Measurements from ENCODE around the gene CCDC149.

CCDC149 gene

GRCh38 chr4:24808261-24808660, 104.6 kb downstream of the CCDC149 start:
- TF ChIP-seq, protein P1, sequence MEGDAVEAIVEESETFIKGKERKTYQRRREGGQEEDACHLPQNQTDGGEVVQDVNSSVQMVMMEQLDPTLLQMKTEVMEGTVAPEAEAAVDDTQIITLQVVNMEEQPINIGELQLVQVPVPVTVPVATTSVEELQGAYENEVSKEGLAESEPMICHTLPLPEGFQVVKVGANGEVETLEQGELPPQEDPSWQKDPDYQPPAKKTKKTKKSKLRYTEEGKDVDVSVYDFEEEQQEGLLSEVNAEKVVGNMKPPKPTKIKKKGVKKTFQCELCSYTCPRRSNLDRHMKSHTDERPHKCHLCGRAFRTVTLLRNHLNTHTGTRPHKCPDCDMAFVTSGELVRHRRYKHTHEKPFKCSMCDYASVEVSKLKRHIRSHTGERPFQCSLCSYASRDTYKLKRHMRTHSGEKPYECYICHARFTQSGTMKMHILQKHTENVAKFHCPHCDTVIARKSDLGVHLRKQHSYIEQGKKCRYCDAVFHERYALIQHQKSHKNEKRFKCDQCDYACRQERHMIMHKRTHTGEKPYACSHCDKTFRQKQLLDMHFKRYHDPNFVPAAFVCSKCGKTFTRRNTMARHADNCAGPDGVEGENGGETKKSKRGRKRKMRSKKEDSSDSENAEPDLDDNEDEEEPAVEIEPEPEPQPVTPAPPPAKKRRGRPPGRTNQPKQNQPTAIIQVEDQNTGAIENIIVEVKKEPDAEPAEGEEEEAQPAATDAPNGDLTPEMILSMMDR (IDR thresholded peaks at IDR 0.05) = no peak

DNA sequence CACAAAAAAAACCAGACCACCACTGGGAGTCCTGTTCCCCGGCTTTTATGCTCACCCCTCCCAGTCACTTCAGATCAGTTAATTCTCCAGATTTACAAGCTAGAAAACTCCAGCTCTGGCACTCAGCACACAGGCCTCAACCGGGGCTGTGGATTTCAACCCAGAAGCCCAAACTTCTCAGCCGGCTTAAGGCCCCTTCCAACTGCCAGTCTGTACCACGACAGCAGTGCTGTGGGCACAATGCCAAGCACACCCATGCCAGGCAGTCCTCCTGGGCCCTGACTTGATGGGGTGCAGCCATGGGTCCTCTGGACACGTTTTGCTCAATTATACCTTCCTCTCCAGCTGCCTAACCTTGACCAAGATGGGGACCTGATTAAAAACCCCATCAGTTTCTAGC, 105.2 kb downstream of the CCDC149 start:
- Histone ChIP-seq H3K4me3 (no peak overlapping the region), H3K27ac (peak overlapping the region; percentile 13 to 83)
- no peak for DNase-seq (ENCODE audit: low spot score)
- TF ChIP-seq, protein P1 (IDR thresholded peaks at IDR 0.05) = no peak

More at GRCh38 chr4:24808261-24808660, 104.6 kb downstream of the CCDC149 start:
- H3K4me3 ChIP-seq = no peak overlapping the region
- no peak for DNase-seq (ENCODE audit: low spot score)
- H3K27ac ChIP-seq = peak overlapping the region in 1 of 2 donors; percentile 83

DNA sequence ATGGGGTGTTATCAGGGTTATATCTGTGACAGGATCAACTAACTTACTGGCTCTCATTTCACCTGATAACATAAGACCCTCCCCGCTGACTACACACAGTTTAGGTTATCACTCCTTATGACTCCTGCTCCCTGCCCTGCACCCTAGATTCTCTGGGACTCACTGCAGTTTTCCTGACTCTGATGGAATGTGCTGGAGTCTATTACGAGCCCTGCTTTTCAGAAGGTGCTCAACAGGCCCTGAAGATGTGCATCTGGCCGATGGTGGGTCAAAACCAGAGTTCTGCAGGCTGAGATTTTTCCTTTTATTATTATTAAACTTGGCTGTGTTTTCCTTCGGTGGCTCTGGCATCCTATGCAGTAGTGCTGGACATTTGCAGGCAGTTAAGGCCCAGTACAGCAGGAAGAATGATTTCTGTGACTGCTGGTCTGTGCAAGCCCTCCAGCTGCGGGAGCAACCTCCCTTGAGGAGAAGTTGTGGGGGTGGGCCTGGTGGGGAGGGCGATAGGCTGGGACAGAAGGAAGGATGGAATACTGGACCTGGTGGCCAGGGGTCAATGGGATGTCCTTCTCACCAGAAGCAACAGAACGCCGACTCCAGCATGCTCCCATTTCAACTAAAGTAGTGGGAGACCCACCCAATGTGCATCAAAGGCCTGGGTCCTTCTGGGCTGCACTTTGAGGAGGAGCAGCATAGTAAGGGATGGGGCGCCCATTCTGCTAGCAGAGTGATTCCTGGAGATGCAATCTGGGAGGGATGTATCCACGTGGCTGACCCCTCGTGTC, 106.4 kb downstream of the CCDC149 start:
- DNase-seq (ENCODE audit: low spot score) = no peak
- TF ChIP-seq, protein P1 (IDR thresholded peaks at IDR 0.05) = no peak
- Histone ChIP-seq H3K4me3 (no peak overlapping the region), H3K27ac (peak overlapping the region in 1 of 2 donors; percentile 3)

- Histone ChIP-seq H3K4me3 (no peak overlapping the region), H3K27ac (no peak overlapping the region)
- TF ChIP-seq, protein P1 (IDR thresholded peaks at IDR 0.05) = no peak
- DNase-seq (ENCODE audit: low spot score) = no peak
Measured at GRCh38 chr4:24805566-24805965, 107.3 kb downstream of the CCDC149 start.

DNA sequence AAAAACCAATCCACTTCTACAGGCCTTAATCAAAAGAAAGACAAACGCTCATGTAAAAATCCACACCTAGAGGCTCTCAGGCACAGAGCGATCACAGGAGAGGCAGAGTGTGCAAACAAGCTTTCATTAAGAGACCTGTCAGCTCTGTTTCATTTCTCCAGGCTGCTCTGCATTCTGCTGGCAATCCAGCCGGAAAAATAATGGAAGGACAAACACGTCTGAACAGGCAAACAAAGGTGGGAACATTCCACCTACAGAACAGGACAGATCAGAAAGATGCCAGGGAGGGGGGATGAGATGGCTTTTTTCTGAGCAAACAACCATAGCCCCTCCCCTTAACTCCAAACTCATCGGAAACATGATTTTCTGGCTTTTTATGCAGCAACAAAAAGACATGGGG, 107.8 kb downstream of the CCDC149 start:
- DNase-seq (ENCODE audit: low spot score) = no peak
- no peak overlapping the region for H3K27ac ChIP-seq

GRCh38 chr4:24802648-24803047, 110.2 kb downstream of the CCDC149 start:
- no peak for DNase-seq (ENCODE audit: low spot score)
- TF ChIP-seq, protein P1 (IDR thresholded peaks at IDR 0.05) = no peak

More for the DNA sequence above, 107.8 kb downstream of the CCDC149 start:
- no peak overlapping the region for H3K4me3 ChIP-seq
- TF ChIP-seq, protein P1 (IDR thresholded peaks at IDR 0.05) = no peak

More at GRCh38 chr4:24802648-24803047, 110.2 kb downstream of the CCDC149 start:
- Histone ChIP-seq H3K27ac (peak overlapping the region in 1 of 2 donors; percentile 16), H3K4me3 (no peak overlapping the region)
